Heart left ventricle (tissue), 16 donors: ENCODE data around the gene DIP2B. TPM values are rescaled to one million over a fixed set of nuclear protein-coding genes. Genes with fewer than 3 reads are reported as not detected.
A peak's percentile ranks its signal among the peaks of the same experiment; 100 is the strongest.

ENCODE experiments used
- ATAC-seq, 4 donors: fragments of 200-7000 bp; cut with Tn5 transposase; one replicate each; pipeline ENCODE4 v1.9.1; 2020 to 2022; ENCODE audit warnings: moderate library complexity in 4 of 4, mild to moderate bottlenecking in 3 of 4, moderate number of reproducible peaks in 1 of 4
- DNase-seq, 5 donors: peaks; one replicate each; pipeline ENCODE4 v3.0.0-alpha.2; 2020
- H3K27ac ChIP-seq, 12 donors: fragments of 200-600 bp; sonication (generic) in 4 of 12; one replicate each; pipeline versions ENCODE4 v1.5.0 to v1.8.0; 2016 to 2022; ENCODE audit warnings: mild to moderate bottlenecking in 2 of 12
- H3K27me3 ChIP-seq, 9 donors: fragments of 200-600 bp; sonication (generic) in 2 of 9; one replicate each; pipeline versions ENCODE4 v1.5.1 to v1.8.0; 2016 to 2022; ENCODE audit warnings: mild to moderate bottlenecking in 3 of 9
- H3K36me3 ChIP-seq, 9 donors: fragments of 200-600 bp; sonication (generic) in 2 of 9; one replicate each; pipeline versions ENCODE4 v1.5.0 to v1.8.0; 2018 to 2022; ENCODE audit warnings: mild to moderate bottlenecking in 2 of 9
- H3K4me1 ChIP-seq, 12 donors: fragments of 200-600 bp; sonication (generic) in 4 of 12; one replicate each; pipeline versions ENCODE4 v1.5.0 to v1.8.0; 2016 to 2022; ENCODE audit warnings: mild to moderate bottlenecking in 3 of 12
- H3K4me3 ChIP-seq, 12 donors: fragments of 200-600 bp; sonication (generic) in 4 of 12; one replicate each; pipeline versions ENCODE4 v1.5.0 to v1.8.0; 2017 to 2022; ENCODE audit warnings: mild to moderate bottlenecking in 9 of 12, moderate library complexity in 4 of 12
- H3K9me3 ChIP-seq, 12 donors: fragments of 200-600 bp; sonication (generic) in 4 of 12; one replicate each; pipeline versions ENCODE4 v1.5.0 to v1.8.0; 2016 to 2022; ENCODE audit warnings: mild to moderate bottlenecking in 1 of 12
- POLR2A ChIP-seq, 2 donors: fragments of 450-650 bp; IDR thresholded peaks; one replicate each; pipeline ENCODE4 v1.6.1; 2017; ENCODE audit warnings: antibody characterized with exemption in 2 of 2, mild to moderate bottlenecking in 2 of 2, moderate library complexity in 2 of 2
- WGBS, 4 donors: extraction: QIAGEN DNeasy Blood & Tissue Kit in 2 of 4; methylation state at CpG; one replicate each; pipeline versions ENCODE4 v1.1.5 to v1.1.7; 2013 to 2018; 5-methylcytosine and 5-hydroxymethylcytosine counted together
- intact Hi-C, 10 donors: fragments of 100-400 bp; cut with DNase I; formaldehyde crosslinking; loops; one replicate each; pipeline versions ENCODE4 v1.11.1 to v1.14.2; 2022
- polyA plus RNA-seq, 2 donors: library from polyadenylated mRNA; stranded (reverse); fragments of 200-250 nt; gene quantifications; one replicate each; pipeline ENCODE4 v1.2.3, GENCODE V29; 2013
- total RNA-seq, 9 donors: library from RNA; depleted of rRNA in 2 of 9; stranded (reverse); fragments of >200 nt in 2 of 9; fragmentation: NEBNext Ultra II Directional in 3 of 9; extraction: Animal tissue kit (Norgen Biotek cat#: 25700) in 3 of 9; gene quantifications; one replicate each; pipeline versions ENCODE4 v1.1.0 to v1.2.4, GENCODE V29; 2016 to 2023
- TF ChIP-seq, protein P1 (sequence below), 12 donors: fragments of 200-600 bp; sonication (generic) in 4 of 12; IDR thresholded peaks; one replicate each; pipeline versions ENCODE4 v1.5.0 to v1.8.0; 2018 to 2022; ENCODE audit warnings: antibody characterized with exemption in 12 of 12, mild to moderate bottlenecking in 5 of 12
- donor health status: ischemic (EF 13 %, LVEDD 7.1; RV severe dilation, severe dysfunction).
- donor health status: healthy with polysubstance abuse.
- donor health status: DM: no; HTN: yes; CAD: no.
- donor health status: DM: no; HTN: no; CAD: no.
- donor health status: ischemic (EF 25% LVEDD 6.9; RV normal size, moderate dysfunction).
- donor health status: ischemic (EF 25% LVEDD 5.7; RV mildly dilated, moderate dysfunction).
- donor health status: healthy.
- donor health status: DM: yes; HTN: yes; CAD: no.
- donor health status: ischemic (EF 35%, LVEDD 5.7; RV mildly dilated, moderate dysfunction).
- donor health status: nonischemic (EF 11% LVEDD 7.7; RV severe dilation, severe dysfunction).
- donor health status: DM: yes; HTN: yes; CAD: no.
- donor health status: PGD.
- donor health status: ischemic (EF 29% LVEDD 5.4; RV normal size, mild dysfunction).
- donor health status: nonischemic (EF 23%, LVEDD 6.1; RV moderate dilation, normal function).

The DIP2B gene
- total and polyA plus RNA-seq, 11 donors, result 3.4 to 25.0 (median 16.7) TPM

- DNase-seq (no peak), ATAC-seq (no peak)
- Histone ChIP-seq H3K9me3 (no peaks in the 10 kb centered on the region), H3K4me3 (no peak overlapping the region), H3K4me1 (peaks cover 0 to 16% (median 0%) of the 10 kb centered on the region in 12 donors), H3K27me3 (no peaks in the 10 kb centered on the region), H3K36me3 (peaks cover 0 to 98% (median 89%) of the 10 kb centered on the region in 9 donors), H3K27ac (no peak overlapping the region)
- intact Hi-C loops, result no loop called here
- 88 to 95% (median 89%) methylated on average over 1 of the region's 1 CpG for WGBS, 4 donors
- no peak for TF ChIP-seq POLR2A (IDR thresholded peaks at IDR 0.05)
- TF ChIP-seq, protein P1, sequence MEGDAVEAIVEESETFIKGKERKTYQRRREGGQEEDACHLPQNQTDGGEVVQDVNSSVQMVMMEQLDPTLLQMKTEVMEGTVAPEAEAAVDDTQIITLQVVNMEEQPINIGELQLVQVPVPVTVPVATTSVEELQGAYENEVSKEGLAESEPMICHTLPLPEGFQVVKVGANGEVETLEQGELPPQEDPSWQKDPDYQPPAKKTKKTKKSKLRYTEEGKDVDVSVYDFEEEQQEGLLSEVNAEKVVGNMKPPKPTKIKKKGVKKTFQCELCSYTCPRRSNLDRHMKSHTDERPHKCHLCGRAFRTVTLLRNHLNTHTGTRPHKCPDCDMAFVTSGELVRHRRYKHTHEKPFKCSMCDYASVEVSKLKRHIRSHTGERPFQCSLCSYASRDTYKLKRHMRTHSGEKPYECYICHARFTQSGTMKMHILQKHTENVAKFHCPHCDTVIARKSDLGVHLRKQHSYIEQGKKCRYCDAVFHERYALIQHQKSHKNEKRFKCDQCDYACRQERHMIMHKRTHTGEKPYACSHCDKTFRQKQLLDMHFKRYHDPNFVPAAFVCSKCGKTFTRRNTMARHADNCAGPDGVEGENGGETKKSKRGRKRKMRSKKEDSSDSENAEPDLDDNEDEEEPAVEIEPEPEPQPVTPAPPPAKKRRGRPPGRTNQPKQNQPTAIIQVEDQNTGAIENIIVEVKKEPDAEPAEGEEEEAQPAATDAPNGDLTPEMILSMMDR (IDR thresholded peaks at IDR 0.05), result no peak
These were observed 184.7 kb downstream of the DIP2B start for GRCh38 chr12:50689437-50689836.

DNA sequence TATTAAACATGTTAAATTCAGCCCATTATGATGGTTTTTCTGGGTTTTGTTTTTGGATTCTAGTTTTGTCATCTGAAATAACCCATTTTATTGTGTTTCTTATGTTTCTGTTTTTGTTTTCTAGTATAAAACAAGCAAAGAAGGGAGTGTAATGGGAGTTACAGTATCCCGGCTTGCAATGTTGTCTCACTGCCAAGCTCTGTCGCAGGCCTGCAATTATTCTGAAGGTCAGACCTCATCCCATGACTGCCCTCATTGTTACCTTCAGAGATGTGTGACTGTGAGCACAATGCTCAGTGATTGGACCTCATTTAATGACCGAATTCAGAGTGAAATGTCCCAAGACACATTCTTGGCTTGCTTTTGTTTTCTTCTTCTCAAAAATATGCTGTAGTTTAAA lies 186.1 kb downstream of the DIP2B start:
- peaks cover 0 to 100% (median 90%) of the 10 kb centered on the region in 9 donors for H3K36me3 ChIP-seq
- H3K27ac ChIP-seq, result peak overlapping the region in 7 of 12 donors; percentile 10 to 75 (median 55)
- ATAC-seq (peak; percentile 83 to 97 (median 90)), DNase-seq (peak in 4 of 5 donors; percentile 51 to 70 (median 56))
- WGBS, 4 donors, result 15 to 28% (median 20%) methylated on average over 3 of the region's 3 CpGs
- TF ChIP-seq, protein P1 (IDR thresholded peaks at IDR 0.05), result no peak
- TF ChIP-seq POLR2A (IDR thresholded peaks at IDR 0.05), result no peak
- H3K4me1 ChIP-seq, result peaks cover 0 to 13% (median 0%) of the 10 kb centered on the region in 12 donors
- H3K4me3 ChIP-seq, result no peak overlapping the region
- no peaks in the 10 kb centered on the region for H3K9me3 ChIP-seq
- H3K27me3 ChIP-seq, result no peaks in the 10 kb centered on the region
- intact Hi-C loops, result no loop called here

- H3K9me3 ChIP-seq, result no peaks in the 10 kb centered on the region
- ATAC-seq (no peak), DNase-seq (no peak)
- H3K27ac ChIP-seq, result no peak overlapping the region
- no peak overlapping the region for H3K4me3 ChIP-seq
- no peak for TF ChIP-seq POLR2A (IDR thresholded peaks at IDR 0.05)
- TF ChIP-seq, protein P1 (IDR thresholded peaks at IDR 0.05), result no peak
- no peaks in the 10 kb centered on the region for H3K27me3 ChIP-seq
- peaks cover 0 to 100% (median 95%) of the 10 kb centered on the region in 9 donors for H3K36me3 ChIP-seq
- peaks cover 0 to 7% (median 0%) of the 10 kb centered on the region in 12 donors for H3K4me1 ChIP-seq
- intact Hi-C loops, result no loop called here
- WGBS, 4 donors, result 79 to 85% (median 84%) methylated on average over 4 of the region's 4 CpGs
These were observed 191.2 kb downstream of the DIP2B start for GRCh38 chr12:50695961-50696360.

DNA sequence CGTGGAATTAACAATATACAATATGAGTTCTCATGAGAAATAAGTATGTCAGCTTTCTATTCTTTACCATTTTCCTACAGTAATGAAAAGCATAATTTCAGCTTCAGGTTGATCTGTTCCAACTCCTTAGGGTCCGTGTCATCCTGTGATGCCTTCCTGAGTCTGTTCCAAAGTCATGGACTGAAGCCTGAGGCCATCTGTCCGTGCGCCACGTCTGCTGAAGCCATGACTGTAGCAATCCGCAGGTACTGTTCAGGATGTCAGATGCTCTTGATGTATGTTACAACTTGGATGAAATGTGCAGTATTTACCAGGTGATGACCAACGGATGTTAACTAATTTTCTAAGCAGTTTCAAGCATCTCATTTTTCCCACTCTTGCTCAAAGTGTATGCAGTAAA lies 192.1 kb downstream of the DIP2B start:
- H3K27me3 ChIP-seq, result no peaks in the 10 kb centered on the region
- WGBS, 4 donors, result 85 to 97% (median 93%) methylated on average over 7 of the region's 7 CpGs
- H3K36me3 ChIP-seq, result peaks cover 0 to 100% (median 98%) of the 10 kb centered on the region in 9 donors
- DNase-seq (no peak), ATAC-seq (no peak)
- intact Hi-C loops, result no loop called here
- no peak for TF ChIP-seq POLR2A (IDR thresholded peaks at IDR 0.05)
- TF ChIP-seq, protein P1 (IDR thresholded peaks at IDR 0.05), result no peak
- H3K9me3 ChIP-seq, result no peaks in the 10 kb centered on the region
- H3K27ac ChIP-seq, result no peak overlapping the region
- H3K4me3 ChIP-seq, result no peak overlapping the region
- H3K4me1 ChIP-seq, result no peaks in the 10 kb centered on the region
